GM12878 (cell line): ENCODE measurements around the gene NACC1. TPM values are rescaled to one million over a fixed set of nuclear protein-coding genes. Genes with fewer than 3 reads are reported as not detected.
A peak's percentile ranks its signal among the peaks of the same experiment; 100 is the strongest.

Experiments
- BACH1 ChIP-seq: fragments of 450-650 bp; IDR thresholded peaks from 2 replicates; pipeline ENCODE4 v1.6.1; 2017; ENCODE audit warnings: mild to moderate bottlenecking, borderline replicate concordance
- CBX5 ChIP-seq: sonication (generic); IDR thresholded peaks from 2 replicates; pipeline ENCODE4 v1.6.1; 2016; ENCODE audit warnings: low read depth, moderate library complexity, mild to moderate bottlenecking, inconsistent platforms
- CHD1 ChIP-seq: IDR thresholded peaks from 2 replicates; pipeline ENCODE4 v1.6.1; 2012; ENCODE audit warnings: low read depth, low read length, improper control_type of control experiment
- ELK1 ChIP-seq: IDR thresholded peaks from 2 replicates; pipeline ENCODE4 v1.6.1; 2012; ENCODE audit warnings: low read depth, low read length, improper control_type of control experiment
- HCFC1 ChIP-seq: fragments of 150-350 bp; IDR thresholded peaks from 2 replicates; pipeline ENCODE4 v1.6.1; 2014; ENCODE audit warnings: low read length
- MLLT1 ChIP-seq: fragments of 450-650 bp; IDR thresholded peaks from 2 replicates; pipeline ENCODE4 v1.6.1; 2016; ENCODE audit warnings: mild to moderate bottlenecking
- MXI1 ChIP-seq: fragments of 150-350 bp; IDR thresholded peaks from 2 replicates; pipeline ENCODE4 v1.6.1; 2011; ENCODE audit warnings: low read depth, mild to moderate bottlenecking, inconsistent platforms, low read length, improper control_type of control experiment
- NFIC ChIP-seq: IDR thresholded peaks from 2 replicates; pipeline ENCODE4 v1.6.1; 2012; ENCODE audit warnings: low read depth, mild to moderate bottlenecking, inconsistent platforms, low read length, moderate library complexity
- NFYA ChIP-seq: IDR thresholded peaks from 2 replicates; pipeline ENCODE4 v1.6.1; 2011; ENCODE audit warnings: low read depth, mild to moderate bottlenecking, low read length, improper control_type of control experiment, borderline replicate concordance
- NFYB ChIP-seq: IDR thresholded peaks from 2 replicates; pipeline ENCODE4 v1.6.1; 2011; ENCODE audit warnings: low read depth, mild to moderate bottlenecking, low read length, improper control_type of control experiment, moderate library complexity; ENCODE audit not compliant: insufficient read depth
- NRF1 ChIP-seq: conservative IDR thresholded peaks from 2 replicates; pipeline ENCODE4 v1.6.1; 2011; ENCODE audit warnings: mild to moderate bottlenecking, low read depth, low read length, improper control_type of control experiment
- PRDM15 ChIP-seq: fragments of 450-650 bp; formaldehyde crosslinking; IDR thresholded peaks from 2 replicates; pipeline ENCODE4 v1.4.0; 2020; ENCODE audit warnings: mild to moderate bottlenecking, moderate library complexity
- RAD21 ChIP-seq: IDR thresholded peaks from 2 replicates; pipeline ENCODE4 v1.6.1; 2011; ENCODE audit warnings: mild to moderate bottlenecking, low read depth, low read length, moderate library complexity; ENCODE audit not compliant: insufficient read depth
- SIN3A ChIP-seq: IDR thresholded peaks from 2 replicates; pipeline ENCODE4 v1.6.1; 2012; ENCODE audit warnings: low read depth, low read length, improper control_type of control experiment
- SPI1 ChIP-seq: IDR thresholded peaks from 2 replicates; pipeline ENCODE4 v1.6.1; 2011; ENCODE audit warnings: low read depth, mild to moderate bottlenecking, low read length, moderate library complexity, borderline replicate concordance; ENCODE audit not compliant: insufficient read depth
- SREBF2 ChIP-seq: IDR thresholded peaks from 2 replicates; pipeline ENCODE4 v1.6.1; 2012; ENCODE audit warnings: mild to moderate bottlenecking, low read length
- SRF ChIP-seq, 2 experiments: IDR thresholded peaks; 2 replicates each; pipeline ENCODE4 v1.6.1; 2011; ENCODE audit warnings: low read depth in 2 of 2, low read length in 2 of 2, mild to moderate bottlenecking in 1 of 2, moderate library complexity in 1 of 2
- SUPT20H ChIP-seq: IDR thresholded peaks from 2 replicates; pipeline ENCODE4 v1.6.1; 2011; ENCODE audit warnings: low read depth, mild to moderate bottlenecking, low read length, moderate library complexity, borderline replicate concordance; ENCODE audit not compliant: control insufficient read depth
- TCF12 ChIP-seq: IDR thresholded peaks from 2 replicates; pipeline ENCODE4 v1.6.1; 2011; ENCODE audit warnings: low read depth, mild to moderate bottlenecking, low read length
- USF1 ChIP-seq: IDR thresholded peaks from 2 replicates; pipeline ENCODE4 v1.6.1; 2011; ENCODE audit warnings: borderline replicate concordance, low read depth, mild to moderate bottlenecking, moderate library complexity, mixed read lengths, low read length; ENCODE audit not compliant: insufficient read depth; ENCODE audit errors: extremely low read length
- YY1 ChIP-seq: IDR thresholded peaks from 2 replicates; pipeline ENCODE4 v1.6.1; 2011; ENCODE audit warnings: low read depth, mild to moderate bottlenecking, low read length
- ZNF217 ChIP-seq: fragments of 450-650 bp; IDR thresholded peaks from 2 replicates; pipeline ENCODE4 v1.6.1; 2017; ENCODE audit warnings: antibody characterized with exemption, mild to moderate bottlenecking
- ZNF24 ChIP-seq: fragments of 450-650 bp; IDR thresholded peaks from 2 replicates; pipeline ENCODE4 v1.6.1; 2017; ENCODE audit warnings: antibody characterized with exemption, mild to moderate bottlenecking
- polyA plus RNA-seq, 11 experiments: library from polyadenylated mRNA; depleted of rRNA in 4 of 11; unstranded in 6 of 11; stranded (reverse) in 5 of 11; fragments of >200 nt; fragmentation: Nextera tagmentation in 4 of 11; fragmentation: Illumina TruSeq in 1 of 11; extraction: Ambion mirVana in 4 of 11; extraction: Trizol in 1 of 11; gene quantifications; 1 replicate in 1 of 11; 2 replicates in 10 of 11; pipeline versions ENCODE4 v1.2.1 to v1.2.3, GENCODE V29; 2011 to 2016; ENCODE audit warnings: inconsistent platforms in 2 of 11, missing spikeins in 2 of 11, low read depth in 1 of 11
- total RNA-seq, 4 experiments: library from RNA; depleted of rRNA in 3 of 4; stranded (reverse); fragments of >200 nt in 3 of 4; fragmentation: Illumina TruSeq in 1 of 4; extraction: Trizol in 1 of 4; gene quantifications; 2 replicates each; pipeline versions ENCODE4 v1.2.1 to v1.2.3, GENCODE V29; 2013 to 2021

NACC1 gene
- total and polyA plus RNA-seq, 10 of the 15 experiments (the other 5 are each of a cell fraction or from before 2014, with no cell fraction given), result 0.18 to 120 (median 19.2) TPM

- peak; percentile 44 for TF ChIP-seq USF1
- TF ChIP-seq HCFC1, result peak; percentile 88
- TF ChIP-seq SRF (IDR thresholded peaks at IDR 0.05; ENCODE audit: low read depth in 2 of 2, low read length in 2 of 2), result 0 out of 4 replicates have a peak, but pooled peaks have one; percentile 21 to 33
- TF ChIP-seq ZNF24, result 0 out of 2 replicates have a peak, but pooled peaks have one; percentile 36
- no peak for TF ChIP-seq BACH1
- no peak for TF ChIP-seq CHD1
- peak; percentile 31; the same call in 1 of the 2 replicates for TF ChIP-seq SIN3A
- TF ChIP-seq NFYB, result no peak
- no peak for TF ChIP-seq CBX5
- TF ChIP-seq SREBF2, result no peak
- peak; percentile 92 for TF ChIP-seq ELK1
- TF ChIP-seq TCF12, result 0 out of 2 replicates have a peak, but pooled peaks have one; percentile 17
- no peak for TF ChIP-seq PRDM15 (CRISPR knock-in tag)
- peak; percentile 48; the same call in 1 of the 2 replicates for TF ChIP-seq SPI1
- no peak for TF ChIP-seq SUPT20H
- peak; percentile 42; the same call in 1 of the 2 replicates for TF ChIP-seq RAD21
- no peak for TF ChIP-seq NFIC
- TF ChIP-seq NFYA, result no peak
- peak; percentile 84; the same call in 1 of the 2 replicates for TF ChIP-seq MLLT1
- TF ChIP-seq ZNF217, result no peak
- TF ChIP-seq MXI1, result peak; percentile 89
- TF ChIP-seq YY1, result peak; percentile 100
- TF ChIP-seq NRF1, result no peak
Measured at GRCh38 chr19:13150187-13150930, 32.3 kb downstream of the NACC1 start, which contains the start of the genes IER2 and STX10 (continued).
